Nephron (organoid): ENCODE measurements around the gene MAP1LC3C.

Source experiments
- H3K27ac Mint-ChIP-seq, 3 experiments: 2 replicates each; pipeline ENCODE4 v1.8.0; 2020; ENCODE audit warnings: mixed read lengths in 3 of 3, mild to moderate bottlenecking in 2 of 3, moderate library complexity in 1 of 3
- H3K27me3 Mint-ChIP-seq: 2 replicates; pipeline ENCODE4 v1.8.0; 2021; ENCODE audit warnings: low read depth, mild to moderate bottlenecking, moderate library complexity, mixed read lengths
- H3K36me3 Mint-ChIP-seq: 2 replicates; pipeline ENCODE4 v1.8.0; 2020; ENCODE audit warnings: low read depth, mixed read lengths
- H3K4me1 Mint-ChIP-seq: 2 replicates; pipeline ENCODE4 v1.8.0; 2020; ENCODE audit warnings: mixed read lengths
- H3K4me3 Mint-ChIP-seq, 3 experiments: 2 replicates each; pipeline ENCODE4 v1.8.0; 2020; ENCODE audit warnings: mild to moderate bottlenecking in 3 of 3, mixed read lengths in 3 of 3, moderate library complexity in 2 of 3
- H3K9me3 Mint-ChIP-seq: 2 replicates; pipeline ENCODE4 v1.8.0; 2020; ENCODE audit warnings: mixed read lengths
- CTCF ChIP-seq, 3 experiments: fragments of 200-600 bp; sonication (generic); IDR thresholded peaks; one replicate each; pipeline ENCODE4 v1.5.0; 2021; ENCODE audit warnings: antibody characterized with exemption in 3 of 3; ENCODE audit not compliant: unreplicated experiment in 3 of 3

Gene MAP1LC3C

GRCh38 chr1:242008826-242009495 is 10.1 kb upstream of the MAP1LC3C start:
- Mint-ChIP-seq H3K9me3 (no peaks in the 10 kb centered on the region), H3K27ac (peak overlapping the region in 1 of 3 experiments; percentile 40), H3K4me1 (peaks cover 34% of the 10 kb centered on the region), H3K27me3 (peaks cover 9% of the 10 kb centered on the region), H3K4me3 (no peak overlapping the region), H3K36me3 (no peaks in the 10 kb centered on the region)
- TF ChIP-seq CTCF (IDR thresholded peaks at IDR 0.05; ENCODE audit: unreplicated experiment in 3 of 3), result no peak

GRCh38 chr1:242006976-242007375 is 8.1 kb upstream of the MAP1LC3C start:
- H3K36me3 Mint-ChIP-seq, result no peaks in the 10 kb centered on the region
- H3K9me3 Mint-ChIP-seq, result no peaks in the 10 kb centered on the region
- H3K4me3 Mint-ChIP-seq, result no peak overlapping the region
- peaks cover 34% of the 10 kb centered on the region for H3K4me1 Mint-ChIP-seq
- peaks cover 6% of the 10 kb centered on the region for H3K27me3 Mint-ChIP-seq
- no peak for TF ChIP-seq CTCF (IDR thresholded peaks at IDR 0.05; ENCODE audit: unreplicated experiment in 3 of 3)
- no peak overlapping the region for H3K27ac Mint-ChIP-seq

- Mint-ChIP-seq H3K4me1 (peaks cover 36% of the 10 kb centered on the region), H3K9me3 (no peaks in the 10 kb centered on the region), H3K4me3 (no peak overlapping the region), H3K27ac (no peak overlapping the region), H3K27me3 (peaks cover 3% of the 10 kb centered on the region), H3K36me3 (no peaks in the 10 kb centered on the region)
- no peak for TF ChIP-seq CTCF (IDR thresholded peaks at IDR 0.05; ENCODE audit: unreplicated experiment in 3 of 3)
These were observed 7.1 kb upstream of the MAP1LC3C start for GRCh38 chr1:242005866-242006535.

- Mint-ChIP-seq H3K27me3 (peaks cover 3% of the 10 kb centered on the region), H3K27ac (no peak overlapping the region), H3K36me3 (no peaks in the 10 kb centered on the region), H3K4me1 (peaks cover 33% of the 10 kb centered on the region), H3K9me3 (no peaks in the 10 kb centered on the region), H3K4me3 (no peak overlapping the region)
- no peak for TF ChIP-seq CTCF (IDR thresholded peaks at IDR 0.05; ENCODE audit: unreplicated experiment in 3 of 3)
These were observed 6.0 kb upstream of the MAP1LC3C start for GRCh38 chr1:242004751-242005495.

- peaks cover 11% of the 10 kb centered on the region for H3K27me3 Mint-ChIP-seq
- TF ChIP-seq CTCF (IDR thresholded peaks at IDR 0.05; ENCODE audit: unreplicated experiment in 3 of 3), result no peak
- no peak overlapping the region for H3K4me3 Mint-ChIP-seq
- peaks cover 34% of the 10 kb centered on the region for H3K4me1 Mint-ChIP-seq
- no peaks in the 10 kb centered on the region for H3K36me3 Mint-ChIP-seq
- no peaks in the 10 kb centered on the region for H3K9me3 Mint-ChIP-seq
- peak overlapping the region in 2 of 3 experiments; percentile 12 to 47 for H3K27ac Mint-ChIP-seq
These were observed 3.6 kb upstream of the MAP1LC3C start for GRCh38 chr1:242002510-242002909.
